ENCODE data around the gene PHRF1. TPM values are rescaled to one million over a fixed set of nuclear protein-coding genes. Genes with fewer than 3 reads are reported as not detected.

PHRF1 gene
- total RNA-seq, 1 experiment from 2014 or later, result 48.9 TPM

DNA sequence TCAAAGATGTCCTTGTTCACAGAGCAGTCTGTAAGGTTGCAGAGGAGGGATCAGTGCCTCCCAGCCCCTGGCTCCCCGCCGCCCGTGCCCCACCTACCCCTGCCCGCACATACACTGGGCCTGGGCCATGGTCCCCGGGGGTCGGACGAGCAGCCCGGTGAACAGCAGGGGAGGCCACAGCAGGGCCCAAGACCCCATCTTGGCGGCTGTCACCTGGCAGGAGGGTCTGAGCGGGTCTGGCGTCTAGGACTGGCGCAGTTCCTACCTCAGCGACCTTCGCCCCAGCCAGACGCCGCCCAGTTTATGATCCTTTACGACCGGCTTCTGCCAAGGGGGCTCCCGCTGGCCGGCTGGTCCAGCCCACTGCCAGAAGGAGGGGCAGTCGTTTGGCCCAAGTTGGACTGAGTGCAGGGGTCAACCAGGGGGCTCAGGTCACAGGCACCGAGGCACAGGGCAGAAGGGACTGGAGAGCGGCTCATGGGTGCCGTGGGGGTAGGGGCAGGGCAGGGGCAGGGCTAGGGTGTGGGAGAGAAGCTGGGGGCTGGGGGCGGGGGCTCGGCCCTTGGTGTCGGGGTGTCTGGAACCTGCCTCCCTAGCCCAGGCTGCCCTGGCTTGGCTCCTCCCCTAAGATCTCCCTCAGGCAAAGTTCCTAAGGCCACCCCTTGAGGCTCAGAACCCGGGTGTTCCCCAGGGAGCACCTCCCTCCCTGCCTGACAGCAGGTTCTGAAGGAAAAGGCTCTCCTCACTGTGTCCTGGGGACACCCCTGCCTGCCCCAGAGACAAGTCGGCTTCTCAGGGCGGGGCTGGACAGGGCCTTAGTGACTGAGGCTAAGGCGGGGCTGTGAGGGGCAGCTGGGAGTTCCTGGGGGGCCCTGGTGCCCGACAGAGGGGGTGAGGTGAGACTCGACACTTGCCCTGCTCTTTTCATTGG, 48.7 kb downstream of the PHRF1 start, which contains the start of gene CDHR5:
Gene CDHR5 (minus strand): TSS at position 251 of the 931 bp plus-strand sequence. CDS start 53 bp downstream, at position 198.
- no peak within 1 kb of the TSS for H3K9ac ChIP-seq (ENCODE audit: extremely low read depth, insufficient read length, low read length)
- H4K8ac ChIP-seq (replicated peaks; ENCODE audit: insufficient read length, low read depth, low read length), result no peak within 1 kb of the TSS
- H3K4me1 Mint-ChIP-seq, result peaks cover 9 to 24% of the 10 kb centered on the region in 2 experiments
- no peak within 1 kb of the TSS for H3K4me3 Mint-ChIP-seq
- no CpG with 5 or more reads among the region's 33 CpGs for WGBS (ENCODE audit: extremely low coverage, insufficient read length, low lambda C conversion rate)
- no peak within 1 kb of the TSS for H2BK120ac ChIP-seq (ENCODE audit: low read depth, low read length, poor library complexity, severe bottlenecking)
- no peak within 1 kb of the TSS for H2BK5ac ChIP-seq (ENCODE audit: insufficient read length, low read length)
- no peak within 1 kb of the TSS for H4K91ac ChIP-seq (ENCODE audit: insufficient read length, low read depth, low read length)
- H4K5ac ChIP-seq (ENCODE audit: insufficient read length, low read depth, low read length), result no peak within 1 kb of the TSS
- no peak within 1 kb of the TSS for H2BK15ac ChIP-seq (ENCODE audit: low read depth, low read length)
- no peaks in the 10 kb centered on the region; a peak in 1 of 5 replicates for H3K9me3 Mint-ChIP-seq
- peaks cover 28% of the 10 kb centered on the region for H3K27me3 Mint-ChIP-seq (ENCODE audit: low read depth)
- no peak for DNase-seq
- H3K27ac ChIP-seq (ENCODE audit: insufficient read length, low read depth, low read length), result no peak within 1 kb of the TSS
- H3K14ac ChIP-seq (ENCODE audit: insufficient read depth, low read length), result no peak within 1 kb of the TSS; the same call in 1 of the 2 replicates
- H3K4me2 ChIP-seq (ENCODE audit: insufficient read depth, insufficient read length, low read length), result no peak within 1 kb of the TSS
- no peaks in the 10 kb centered on the region for H3K23me2 ChIP-seq (ENCODE audit: insufficient read length, low read depth, low read length, poor library complexity, severe bottlenecking)
- H3K56ac ChIP-seq (ENCODE audit: insufficient read length, low read depth, low read length), result no peak within 1 kb of the TSS
- H2BK20ac ChIP-seq (ENCODE audit: low read depth, low read length, poor library complexity, severe bottlenecking), result no peak within 1 kb of the TSS
- TF ChIP-seq CTCF (conservative IDR thresholded peaks at IDR 0.05), result no peak
- no peak within 1 kb of the TSS for H2BK12ac ChIP-seq (ENCODE audit: insufficient read length, low read depth, low read length)
- H2AK5ac ChIP-seq (ENCODE audit: insufficient read length, low read length), result no peak within 1 kb of the TSS
- no peak within 1 kb of the TSS for H3K23ac ChIP-seq (ENCODE audit: insufficient read length, low read depth, low read length)
- no peaks in the 10 kb centered on the region for H3K79me1 ChIP-seq (ENCODE audit: insufficient read depth, low read depth, low read length, poor library complexity, severe bottlenecking)
- no peak within 1 kb of the TSS for H3K27ac Mint-ChIP-seq
- no peak within 1 kb of the TSS for H3T11ph ChIP-seq (ENCODE audit: low read length)
- H3K36me3 Mint-ChIP-seq (ENCODE audit: insufficient read depth in 1 of 3, low read depth in 3 of 3), result peaks cover 0 to 3% (median 0%) of the 10 kb centered on the region in 3 experiments; a peak in 3 of 7 replicates
- H3K4ac ChIP-seq (ENCODE audit: low read depth, low read length), result no peak within 1 kb of the TSS
- no peak within 1 kb of the TSS for H2AFZ ChIP-seq (ENCODE audit: low read length)
- no peaks in the 10 kb centered on the region for H4K20me1 ChIP-seq (ENCODE audit: control insufficient read depth, insufficient read depth, insufficient read length)
- peaks cover 6% of the 10 kb centered on the region; the same call in 1 of the 2 replicates for H3K27me3 ChIP-seq (ENCODE audit: insufficient read depth, low read length)
- H3K18ac ChIP-seq (ENCODE audit: insufficient read length, low read depth, low read length), result no peak within 1 kb of the TSS
- no peaks in the 10 kb centered on the region for H3K79me2 ChIP-seq (ENCODE audit: insufficient read depth, low read length)
- no peaks in the 10 kb centered on the region for H3K9me3 ChIP-seq (ENCODE audit: control insufficient read depth, low read depth, low read length)
- no peaks in the 10 kb centered on the region for H3K4me1 ChIP-seq (ENCODE audit: insufficient read depth, low read length)
